Right cardiac atrium (tissue), 5 donors: ENCODE measurements around the gene DTX3. TPM values are rescaled to one million over a fixed set of nuclear protein-coding genes. Genes with fewer than 3 reads are reported as not detected.
"Not testable (repeated sequence)": the region's sequence is repeated elsewhere in the genome, so short reads cannot be mapped to it uniquely, and the experiment has no call there.

Source experiments
- ATAC-seq, 2 donors: fragments of 200-7000 bp; cut with Tn5 transposase; one replicate each; pipeline versions ENCODE4 v1.8.0 to v1.9.1; 2020; ENCODE audit warnings: moderate library complexity in 2 of 2, mild to moderate bottlenecking in 1 of 2
- DNase-seq, 3 donors: peaks; one replicate each; pipeline ENCODE4 v3.0.0-alpha.2; 2020
- H3K27ac ChIP-seq: one replicate; pipeline ENCODE4 v1.5.1; 2013; ENCODE audit warnings: mild to moderate bottlenecking, low read length, control low read depth, moderate library complexity
- H3K27me3 ChIP-seq: one replicate; pipeline ENCODE4 v1.6.1; 2013; ENCODE audit not compliant: control insufficient read depth, insufficient read depth
- H3K4me1 ChIP-seq: one replicate; pipeline ENCODE4 v1.6.1; 2013; ENCODE audit warnings: low read length; ENCODE audit not compliant: control insufficient read depth, insufficient read depth
- H3K4me3 ChIP-seq: one replicate; pipeline ENCODE4 v1.5.1; 2013; ENCODE audit warnings: low read length, control low read depth
- H3K9me3 ChIP-seq: one replicate; pipeline ENCODE4 v1.6.1; 2013; ENCODE audit warnings: low read length; ENCODE audit not compliant: control insufficient read depth
- WGBS: extraction: QIAGEN DNeasy Blood & Tissue Kit; methylation state at CpG from one replicate; pipeline ENCODE4 v1.1.7; 2013; 5-methylcytosine and 5-hydroxymethylcytosine counted together
- intact Hi-C, 4 donors: fragments of 100-400 bp; cut with DNase I; formaldehyde crosslinking; loops; one replicate each; pipeline versions ENCODE4 v1.11.0 to v1.14.0; 2022 to 2023
- long read RNA-seq, 4 donors: library from polyadenylated mRNA; unstranded; transcript quantifications; one replicate each; pipeline ENCODE4 v2.0.0, GENCODE V29; 2020 to 2021
- polyA plus RNA-seq: library from polyadenylated mRNA; stranded (reverse); fragments of 200-250 nt; gene quantifications from one replicate; pipeline ENCODE4 v1.2.3, GENCODE V29; 2013
- total RNA-seq, 4 donors: library from RNA; stranded (reverse); fragmentation: NEBNext Ultra II Directional; extraction: Animal tissue kit (Norgen Biotek cat#: 25700); gene quantifications; one replicate each; pipeline ENCODE4 v1.2.1, GENCODE V29; 2021
- donor health status: healthy with polysubstance abuse.
- donor health status: DM: no; HTN: yes; CAD: no.
- donor health status: DM: no; HTN: no; CAD: no.
- donor health status: DM: no; HTN: yes; CAD: no; lungs with severe emphysema.
- donor health status: DM: yes; HTN: yes; CAD: no.

Gene DTX3
- total RNA-seq (10 to 100 TPM; 29.3 to 44.6 (median 38.1) TPM), polyA plus RNA-seq (28.9 TPM)
- long read RNA-seq, donor 1, transcript DTX3-201 (7 exons, 2,029 nt): major isoform, 6 of 16 reads
- long read RNA-seq, donor 1, partial matches to known transcripts: 3 of 16 reads
- long read RNA-seq, donor 1, other reads (novel, unspliced or antisense): 4 of 16 reads
- long read RNA-seq, donor 2, partial matches to known transcripts: 2 of 19 reads
- long read RNA-seq, donor 2, other reads (novel, unspliced or antisense): 11 of 19 reads
- long read RNA-seq, donor 3, partial matches to known transcripts: 1 of 14 reads
- long read RNA-seq, donor 3, other reads (novel, unspliced or antisense): 13 of 14 reads
- long read RNA-seq, donor 4, transcript DTX3-201 (7 exons, 2,029 nt): major isoform, 5 of 27 reads
- long read RNA-seq, donor 4, partial matches to known transcripts: 7 of 27 reads
- long read RNA-seq, donor 4, other reads (novel, unspliced or antisense): 8 of 27 reads

DNA sequence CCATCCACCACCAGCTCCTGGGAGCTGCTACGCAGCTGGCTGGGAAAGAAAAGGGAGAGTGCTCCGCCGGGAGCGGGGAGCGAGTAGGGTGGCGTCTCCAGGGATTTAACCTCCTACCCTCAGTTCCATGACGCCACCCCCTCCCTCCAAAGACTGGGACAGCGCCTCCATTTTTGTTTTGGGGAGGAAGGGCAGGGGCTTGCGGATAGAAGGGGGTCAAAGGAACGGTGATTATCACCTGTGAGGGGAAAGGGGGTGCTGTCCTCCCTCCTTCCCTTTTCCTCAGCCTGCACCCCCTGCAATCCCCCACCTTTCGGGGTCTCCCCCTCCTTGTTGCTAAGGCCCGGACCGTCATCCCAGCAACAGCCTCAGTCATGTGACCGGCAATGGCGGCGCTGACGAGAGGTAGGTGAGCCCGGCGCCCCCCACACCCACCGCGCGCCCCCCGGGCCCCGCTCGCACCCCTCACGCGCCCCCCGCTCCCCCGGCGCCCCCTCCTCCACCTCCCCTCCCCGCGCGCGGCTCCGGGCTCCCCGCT is at the start of gene DTX3:
Gene DTX3 (plus strand): TSS at position 371 of the 538 bp plus-strand sequence. CDS start 1,694 bp downstream, outside the sequence.
- no peaks in the 10 kb centered on the region for H3K27me3 ChIP-seq
- intact Hi-C loops: no loop called here
- H3K9me3 ChIP-seq: no peaks in the 10 kb centered on the region
- DNase-seq (peak; percentile 38 to 82 (median 79)), ATAC-seq (peak; percentile 60 to 64)
- peaks cover 6% of the 10 kb centered on the region for H3K4me1 ChIP-seq
- H3K27ac ChIP-seq: peak within 1 kb of the TSS; percentile 93
- WGBS: 2% methylated on average over 35 of the region's 36 CpGs
- peak within 1 kb of the TSS; percentile 84 for H3K4me3 ChIP-seq

DNA sequence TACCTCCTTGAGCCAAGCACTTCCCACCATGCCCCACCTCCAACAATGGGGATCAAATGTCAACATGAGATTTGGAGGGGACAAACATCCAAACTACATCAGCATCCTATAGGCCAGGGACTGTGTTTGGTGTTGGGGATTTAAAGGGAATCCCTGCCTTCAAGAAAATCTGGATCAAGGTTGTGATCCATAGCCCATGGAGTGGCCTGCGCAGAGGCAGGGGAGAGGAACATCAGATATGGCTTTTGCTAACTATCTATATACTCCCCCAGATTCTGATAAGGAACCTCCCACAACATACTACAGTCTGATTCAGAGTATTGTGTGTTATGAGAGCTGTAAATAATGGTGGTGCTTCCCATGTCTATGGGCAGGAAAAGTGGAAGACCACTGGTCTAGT is 49.7 kb upstream of the DTX3 start:
- intact Hi-C loops: no loop called here
- no peaks in the 10 kb centered on the region for H3K9me3 ChIP-seq
- no peaks in the 10 kb centered on the region for H3K4me1 ChIP-seq
- H3K4me3 ChIP-seq: no peak overlapping the region
- H3K27ac ChIP-seq: no peak overlapping the region
- H3K27me3 ChIP-seq: no peaks in the 10 kb centered on the region
- WGBS: 98% methylated on average over 1 of the region's 1 CpG
- DNase-seq (no peak), ATAC-seq (no peak)

DNA sequence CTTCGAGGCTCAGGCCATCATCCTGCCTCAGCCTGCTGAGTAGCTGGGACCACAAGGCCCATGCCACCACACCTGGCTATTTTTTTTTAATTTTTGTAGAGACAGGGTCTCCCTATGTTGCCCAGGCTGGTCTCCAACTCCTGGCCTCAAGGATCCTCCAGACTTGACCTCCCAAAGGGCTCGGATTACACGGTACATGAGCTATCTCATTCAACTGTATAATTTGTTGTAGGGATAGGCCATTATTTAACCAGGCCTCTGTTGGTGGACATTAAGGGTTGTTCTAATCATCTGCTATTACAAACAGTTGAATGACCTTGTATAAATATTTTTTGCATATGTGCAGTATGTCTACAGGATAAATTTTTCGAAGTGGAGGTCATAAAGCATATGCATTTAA is 45.8 kb upstream of the DTX3 start:
- H3K9me3 ChIP-seq: no peaks in the 10 kb centered on the region
- H3K4me3 ChIP-seq: no peak overlapping the region
- intact Hi-C loops: no loop called here
- ATAC-seq: no peak
- 83% methylated on average over 4 of the region's 4 CpGs for WGBS
- DNase-seq: no peak
- H3K27ac ChIP-seq: no peak overlapping the region
- no peaks in the 10 kb centered on the region for H3K4me1 ChIP-seq
- no peaks in the 10 kb centered on the region for H3K27me3 ChIP-seq

DNA sequence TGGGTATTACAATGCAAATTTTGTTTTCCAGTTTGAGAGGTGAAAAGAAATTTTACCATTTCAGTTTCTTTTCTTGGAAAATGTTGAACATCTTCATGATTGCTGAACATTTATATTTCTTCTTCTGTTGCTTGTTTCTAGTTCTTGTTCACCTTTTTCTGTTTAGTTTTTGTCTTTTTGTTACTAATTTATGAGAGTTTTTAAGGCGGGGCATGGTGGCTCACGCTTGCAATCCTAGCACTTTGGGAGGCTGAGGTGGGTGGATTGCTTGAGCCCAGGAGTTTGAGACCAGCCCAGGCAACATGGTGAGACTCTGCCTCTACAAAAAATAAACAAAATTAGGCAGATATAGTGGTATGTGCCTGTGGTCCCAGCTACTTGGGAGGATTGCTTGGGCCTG is 44.1 kb upstream of the DTX3 start:
- Histone ChIP-seq H3K4me1 (no peaks in the 10 kb centered on the region), H3K27me3 (no peaks in the 10 kb centered on the region), H3K27ac (no peak overlapping the region), H3K9me3 (no peaks in the 10 kb centered on the region), H3K4me3 (no peak overlapping the region)
- intact Hi-C loops: no loop called here
- 88% methylated on average over 2 of the region's 2 CpGs for WGBS
- ATAC-seq: no peak
- DNase-seq: no peak

DNA sequence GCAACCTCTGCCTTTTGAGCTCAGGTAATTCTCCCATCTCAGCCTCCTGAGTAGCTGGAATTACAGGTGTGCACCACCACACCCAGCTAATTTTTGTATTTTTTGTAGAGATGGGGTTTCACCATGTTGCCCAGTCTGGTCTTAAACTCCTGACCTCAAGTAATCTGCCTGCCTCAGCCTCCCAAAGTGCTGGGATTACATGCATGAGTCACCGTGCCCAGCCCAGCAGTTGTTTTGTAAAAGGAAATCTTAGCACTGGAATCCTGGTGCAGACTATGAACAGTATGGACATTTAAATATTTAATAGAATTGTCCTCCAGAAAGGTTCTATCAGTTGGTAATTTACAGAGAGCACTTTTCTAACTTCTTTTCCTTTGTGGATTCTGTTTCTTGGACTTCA is 43.5 kb upstream of the DTX3 start:
- H3K4me1 ChIP-seq, H3K4me3 ChIP-seq, H3K9me3 ChIP-seq, ATAC-seq, H3K27ac ChIP-seq, H3K27me3 ChIP-seq, DNase-seq, intact Hi-C loops: not testable (repeated sequence)
- WGBS: 62% methylated on average over 1 of the region's 1 CpG

DNA sequence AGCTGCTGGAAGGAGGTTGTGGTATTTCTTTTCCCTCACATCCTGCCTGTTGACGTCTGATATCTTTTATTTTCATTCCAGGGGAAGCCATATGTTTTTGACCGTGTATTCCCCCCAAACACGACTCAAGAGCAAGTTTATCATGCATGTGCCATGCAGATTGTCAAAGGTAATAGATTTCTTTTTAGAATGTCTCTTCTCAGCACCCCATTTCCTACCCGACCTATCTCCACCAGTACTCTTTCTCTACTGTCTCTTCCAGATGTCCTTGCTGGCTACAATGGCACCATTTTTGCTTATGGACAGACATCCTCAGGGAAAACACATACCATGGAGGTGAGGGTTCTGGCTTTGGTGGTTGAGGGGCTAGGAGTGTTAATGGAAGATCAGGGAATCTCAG is 41.3 kb upstream of the DTX3 start:
- WGBS: 19% methylated on average over 4 of the region's 4 CpGs
- Histone ChIP-seq H3K9me3 (no peaks in the 10 kb centered on the region), H3K4me3 (no peak overlapping the region), H3K27me3 (no peaks in the 10 kb centered on the region), H3K4me1 (no peaks in the 10 kb centered on the region), H3K27ac (no peak overlapping the region)
- DNase-seq (no peak), ATAC-seq (no peak)
- intact Hi-C loops: no loop called here

- 83% methylated on average over 7 of the region's 7 CpGs for WGBS
- no peaks in the 10 kb centered on the region for H3K27me3 ChIP-seq
Measured at GRCh38 chr12:57564178-57564740, 40.4 kb upstream of the DTX3 start.

GRCh38 chr12:57568838-57569237 is 35.8 kb upstream of the DTX3 start:
- intact Hi-C loops: no loop called here
- 39% methylated on average over 6 of the region's 6 CpGs for WGBS
- H3K27ac ChIP-seq: no peak overlapping the region
- H3K4me3 ChIP-seq: no peak overlapping the region
- DNase-seq: no peak
- no peaks in the 10 kb centered on the region for H3K4me1 ChIP-seq
- ATAC-seq: no peak
- no peaks in the 10 kb centered on the region for H3K9me3 ChIP-seq
- H3K27me3 ChIP-seq: no peaks in the 10 kb centered on the region

More at GRCh38 chr12:57564178-57564740, 40.4 kb upstream of the DTX3 start:
- H3K27ac ChIP-seq: no peak overlapping the region
- H3K4me3 ChIP-seq: no peak overlapping the region
- no peaks in the 10 kb centered on the region for H3K4me1 ChIP-seq
- no peaks in the 10 kb centered on the region for H3K9me3 ChIP-seq
- ATAC-seq (no peak), DNase-seq (no peak)
- intact Hi-C loops: no loop called here

- 86% methylated on average over 18 of the region's 18 CpGs for WGBS
- intact Hi-C loops: no loop called here
- ATAC-seq (no peak), DNase-seq (no peak)
- no peak overlapping the region for H3K27ac ChIP-seq
- H3K9me3 ChIP-seq: no peaks in the 10 kb centered on the region
- no peak overlapping the region for H3K4me3 ChIP-seq
- H3K27me3 ChIP-seq: no peaks in the 10 kb centered on the region
- H3K4me1 ChIP-seq: no peaks in the 10 kb centered on the region
Measured at GRCh38 chr12:57569858-57570257, 34.8 kb upstream of the DTX3 start.

DNA sequence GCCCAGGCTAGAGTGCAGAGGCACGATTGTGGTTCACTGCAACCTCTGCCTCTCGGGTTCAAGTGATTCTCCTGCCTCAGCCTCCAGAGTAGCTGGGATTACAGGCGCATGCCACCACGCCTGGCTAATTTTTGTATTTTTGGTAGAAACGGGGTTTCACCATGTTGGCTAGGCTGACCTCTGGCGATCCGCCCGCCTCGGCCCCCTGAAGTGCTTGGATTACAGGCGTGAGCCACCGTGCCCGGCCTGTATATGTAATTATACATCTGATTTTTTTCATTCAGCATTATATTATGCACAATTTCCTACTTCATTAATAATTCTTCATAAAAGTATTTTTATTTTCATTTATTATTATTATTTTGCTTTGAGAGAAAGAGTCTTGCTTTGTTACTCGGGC is 34.2 kb upstream of the DTX3 start:
- DNase-seq, H3K4me1 ChIP-seq, intact Hi-C loops, H3K27me3 ChIP-seq, H3K27ac ChIP-seq, H3K9me3 ChIP-seq, ATAC-seq, H3K4me3 ChIP-seq: not testable (repeated sequence)
- 86% methylated on average over 13 of the region's 13 CpGs for WGBS
